Measurements from ENCODE around the gene PRKAR1B. TPM values are rescaled to one million over a fixed set of nuclear protein-coding genes. Genes with fewer than 3 reads are reported as not detected.
A peak's percentile ranks its signal among the peaks of the same experiment; 100 is the strongest.

PRKAR1B gene
- total RNA-seq, 1 experiment from 2014 or later = 62.0 TPM

GRCh38 chr7:542131-542712, 184.9 kb downstream of the PRKAR1B start:
- no peaks in the 10 kb centered on the region for H3K9me3 ChIP-seq (ENCODE audit: control insufficient read depth, insufficient read depth, low read depth, low read length)
- ChIA-PET CTCF (interaction anchor here (0.6 kb wide), 1 partner anchor 104 kb away, joined by 6 read pairs; no protein-coding TSS in a partner anchor), POLR2A (no interaction called here)
- BruUV-seq (replicated peaks) = no TSS peak
- no peak for DNase-seq (ENCODE audit: low read depth, low spot score)
- no peak for ATAC-seq
- no peaks in the 10 kb centered on the region for H3K36me3 ChIP-seq (ENCODE audit: control insufficient read depth, insufficient read depth, low read length)
- H3K27me3 ChIP-seq (ENCODE audit: control insufficient read depth, insufficient read depth, low read length) = no peaks in the 10 kb centered on the region
- intact Hi-C loops (cut with micrococcal nuclease; ENCODE audit: unreplicated experiment) (no loop called here), in situ Hi-C loops (cut with HindIII; ENCODE audit: low pct_unique_long_range_greater_than_20kb, low sequenced_read_pairs) (no loop called here)
- TF ChIP-seq, protein P1, sequence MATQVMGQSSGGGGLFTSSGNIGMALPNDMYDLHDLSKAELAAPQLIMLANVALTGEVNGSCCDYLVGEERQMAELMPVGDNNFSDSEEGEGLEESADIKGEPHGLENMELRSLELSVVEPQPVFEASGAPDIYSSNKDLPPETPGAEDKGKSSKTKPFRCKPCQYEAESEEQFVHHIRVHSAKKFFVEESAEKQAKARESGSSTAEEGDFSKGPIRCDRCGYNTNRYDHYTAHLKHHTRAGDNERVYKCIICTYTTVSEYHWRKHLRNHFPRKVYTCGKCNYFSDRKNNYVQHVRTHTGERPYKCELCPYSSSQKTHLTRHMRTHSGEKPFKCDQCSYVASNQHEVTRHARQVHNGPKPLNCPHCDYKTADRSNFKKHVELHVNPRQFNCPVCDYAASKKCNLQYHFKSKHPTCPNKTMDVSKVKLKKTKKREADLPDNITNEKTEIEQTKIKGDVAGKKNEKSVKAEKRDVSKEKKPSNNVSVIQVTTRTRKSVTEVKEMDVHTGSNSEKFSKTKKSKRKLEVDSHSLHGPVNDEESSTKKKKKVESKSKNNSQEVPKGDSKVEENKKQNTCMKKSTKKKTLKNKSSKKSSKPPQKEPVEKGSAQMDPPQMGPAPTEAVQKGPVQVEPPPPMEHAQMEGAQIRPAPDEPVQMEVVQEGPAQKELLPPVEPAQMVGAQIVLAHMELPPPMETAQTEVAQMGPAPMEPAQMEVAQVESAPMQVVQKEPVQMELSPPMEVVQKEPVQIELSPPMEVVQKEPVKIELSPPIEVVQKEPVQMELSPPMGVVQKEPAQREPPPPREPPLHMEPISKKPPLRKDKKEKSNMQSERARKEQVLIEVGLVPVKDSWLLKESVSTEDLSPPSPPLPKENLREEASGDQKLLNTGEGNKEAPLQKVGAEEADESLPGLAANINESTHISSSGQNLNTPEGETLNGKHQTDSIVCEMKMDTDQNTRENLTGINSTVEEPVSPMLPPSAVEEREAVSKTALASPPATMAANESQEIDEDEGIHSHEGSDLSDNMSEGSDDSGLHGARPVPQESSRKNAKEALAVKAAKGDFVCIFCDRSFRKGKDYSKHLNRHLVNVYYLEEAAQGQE (IDR thresholded peaks at IDR 0.05; ENCODE audit: insufficient read depth in 1 of 2, low read depth in 2 of 2, low read length in 1 of 2) = no peak
- TF ChIP-seq CTCF (IDR thresholded peaks at IDR 0.05) (no peak), TCF7L2 (IDR thresholded peaks at IDR 0.05; ENCODE audit: low read depth, low read length) (no peak), SIN3A (IDR thresholded peaks at IDR 0.05; ENCODE audit: borderline replicate concordance, insufficient read depth, low read depth, low read length) (no peak), POLR2AphosphoS5 (IDR thresholded peaks at IDR 0.05; ENCODE audit: low read depth, low read length) (no peak)
- H3K4me3 ChIP-seq (ENCODE audit: low read depth in 2 of 2, low read length in 2 of 2) = no peak overlapping the region
- peak overlapping the region; percentile 78 for H3K27ac ChIP-seq (ENCODE audit: low read length)
- H3K4me1 ChIP-seq (ENCODE audit: control insufficient read depth, insufficient read depth, low read length) = peaks cover 39% of the 10 kb centered on the region

GRCh38 chr7:541661-542060, 185.4 kb downstream of the PRKAR1B start:
- intact Hi-C loops (cut with micrococcal nuclease; ENCODE audit: unreplicated experiment) (no loop called here), in situ Hi-C loops (cut with HindIII; ENCODE audit: low pct_unique_long_range_greater_than_20kb, low sequenced_read_pairs) (no loop called here)
- no peak overlapping the region for H3K27ac ChIP-seq (ENCODE audit: low read length)

More at GRCh38 chr7:541661-542060, 185.4 kb downstream of the PRKAR1B start:
- H3K36me3 ChIP-seq (ENCODE audit: control insufficient read depth, insufficient read depth, low read length) = no peaks in the 10 kb centered on the region
- TF ChIP-seq TCF7L2 (IDR thresholded peaks at IDR 0.05; ENCODE audit: low read depth, low read length) (no peak), SIN3A (IDR thresholded peaks at IDR 0.05; ENCODE audit: borderline replicate concordance, insufficient read depth, low read depth, low read length) (no peak), CTCF (IDR thresholded peaks at IDR 0.05) (no peak), POLR2AphosphoS5 (IDR thresholded peaks at IDR 0.05; ENCODE audit: low read depth, low read length) (no peak)
- TF ChIP-seq, protein P1 (IDR thresholded peaks at IDR 0.05; ENCODE audit: insufficient read depth in 1 of 2, low read depth in 2 of 2, low read length in 1 of 2) = no peak
- H3K4me1 ChIP-seq (ENCODE audit: control insufficient read depth, insufficient read depth, low read length) = peaks cover 39% of the 10 kb centered on the region
- H3K4me3 ChIP-seq (ENCODE audit: low read depth in 2 of 2, low read length in 2 of 2) = no peak overlapping the region
- CTCF ChIA-PET = interaction anchor here (0.6 kb wide), 1 partner anchor 104 kb away, joined by 6 read pairs; no protein-coding TSS in a partner anchor
- POLR2A ChIA-PET = no interaction called here
- DNase-seq (ENCODE audit: low read depth, low spot score) (no peak), ATAC-seq (no peak)
- no TSS peak for BruUV-seq (replicated peaks)
- H3K27me3 ChIP-seq (ENCODE audit: control insufficient read depth, insufficient read depth, low read length) = no peaks in the 10 kb centered on the region
- no peaks in the 10 kb centered on the region for H3K9me3 ChIP-seq (ENCODE audit: control insufficient read depth, insufficient read depth, low read depth, low read length)
